GM12864 (cell line): ENCODE data around the gene GPR6.

Experiments
- DNase-seq: peaks from one replicate; pipeline ENCODE4 v3.0.0-alpha.2; 2011; ENCODE audit warnings: low read depth
- H3K4me3 ChIP-seq: 2 replicates; pipeline ENCODE4 v1.5.1; 2011; ENCODE audit warnings: mild to moderate bottlenecking, low read depth, low read length, control low read depth
- TF ChIP-seq, protein P1 (sequence below): IDR thresholded peaks from 2 replicates; pipeline ENCODE4 v1.5.1; 2011; ENCODE audit warnings: low read depth, mild to moderate bottlenecking, moderate library complexity, low read length, control low read depth, inconsistent platforms; ENCODE audit errors: missing control alignments

Gene GPR6

DNA sequence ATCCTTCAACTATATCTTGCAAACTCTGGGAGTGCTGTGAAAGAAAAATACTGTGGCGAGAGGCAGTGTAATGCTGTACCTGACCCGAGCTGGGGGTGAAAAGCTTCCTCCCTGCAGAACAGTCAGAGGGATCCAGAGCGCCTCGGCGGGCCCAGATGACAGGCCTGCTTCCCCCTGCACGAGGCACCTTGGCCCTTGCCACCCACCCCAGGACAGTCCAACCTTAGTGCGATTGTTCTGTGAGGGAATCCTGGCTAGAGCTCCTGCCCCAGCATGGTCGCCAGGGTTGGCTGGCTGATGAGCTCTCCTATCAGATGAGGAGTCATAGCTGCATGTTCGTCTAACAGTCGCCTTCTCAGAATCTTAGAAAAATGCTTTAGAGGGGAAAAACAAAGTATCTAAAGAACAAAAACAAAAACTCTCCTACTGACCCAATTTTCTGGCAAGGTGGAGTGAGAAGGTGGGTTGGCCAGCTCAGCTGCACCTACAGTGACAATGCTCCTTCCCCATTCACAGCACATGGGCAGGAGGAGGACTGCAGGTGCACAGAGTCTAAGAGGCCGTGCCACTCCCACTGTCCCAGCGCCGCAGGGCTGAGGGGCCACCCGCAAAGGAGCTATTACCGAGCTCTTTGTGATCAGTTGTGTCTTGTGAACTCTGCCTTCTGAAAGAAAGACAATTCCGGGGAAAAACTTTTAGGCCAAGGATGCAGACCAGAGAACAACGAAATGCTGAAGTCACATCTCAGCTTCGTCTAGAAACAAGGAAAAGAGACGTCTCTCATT, 28.6 kb upstream of the GPR6 start:
- no peak for DNase-seq
- H3K4me3 ChIP-seq, result no peak overlapping the region
- TF ChIP-seq, protein P1, sequence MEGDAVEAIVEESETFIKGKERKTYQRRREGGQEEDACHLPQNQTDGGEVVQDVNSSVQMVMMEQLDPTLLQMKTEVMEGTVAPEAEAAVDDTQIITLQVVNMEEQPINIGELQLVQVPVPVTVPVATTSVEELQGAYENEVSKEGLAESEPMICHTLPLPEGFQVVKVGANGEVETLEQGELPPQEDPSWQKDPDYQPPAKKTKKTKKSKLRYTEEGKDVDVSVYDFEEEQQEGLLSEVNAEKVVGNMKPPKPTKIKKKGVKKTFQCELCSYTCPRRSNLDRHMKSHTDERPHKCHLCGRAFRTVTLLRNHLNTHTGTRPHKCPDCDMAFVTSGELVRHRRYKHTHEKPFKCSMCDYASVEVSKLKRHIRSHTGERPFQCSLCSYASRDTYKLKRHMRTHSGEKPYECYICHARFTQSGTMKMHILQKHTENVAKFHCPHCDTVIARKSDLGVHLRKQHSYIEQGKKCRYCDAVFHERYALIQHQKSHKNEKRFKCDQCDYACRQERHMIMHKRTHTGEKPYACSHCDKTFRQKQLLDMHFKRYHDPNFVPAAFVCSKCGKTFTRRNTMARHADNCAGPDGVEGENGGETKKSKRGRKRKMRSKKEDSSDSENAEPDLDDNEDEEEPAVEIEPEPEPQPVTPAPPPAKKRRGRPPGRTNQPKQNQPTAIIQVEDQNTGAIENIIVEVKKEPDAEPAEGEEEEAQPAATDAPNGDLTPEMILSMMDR, result no peak

- no peak overlapping the region for H3K4me3 ChIP-seq
- DNase-seq, result no peak
- TF ChIP-seq, protein P1, result no peak
Measured at GRCh38 chr6:109955491-109955890, 22.6 kb upstream of the GPR6 start.

DNA sequence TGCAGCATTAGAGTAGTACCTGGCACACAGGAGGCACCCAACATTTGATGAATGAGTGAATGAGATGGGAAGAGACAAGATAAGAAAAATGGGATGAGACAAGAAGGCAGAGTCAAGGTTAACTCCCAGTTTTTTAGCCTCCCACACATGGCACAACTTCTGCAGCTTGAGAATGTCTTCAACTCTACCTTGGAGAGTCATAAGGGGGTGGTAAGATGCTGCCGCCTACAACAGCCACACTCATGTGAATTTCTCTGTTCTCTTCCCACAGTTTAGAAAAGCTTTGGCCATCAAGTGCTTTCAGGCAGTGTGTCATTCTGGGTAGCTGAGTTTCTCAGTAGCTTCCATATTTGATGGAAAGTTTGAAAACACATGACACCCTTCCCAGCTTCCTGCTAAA, 19.5 kb upstream of the GPR6 start:
- TF ChIP-seq, protein P1, result no peak
- H3K4me3 ChIP-seq, result no peak overlapping the region
- DNase-seq, result no peak

- no peak overlapping the region for H3K4me3 ChIP-seq
- TF ChIP-seq, protein P1, result no peak
- no peak for DNase-seq
Measured at GRCh38 chr6:109961611-109962041, 16.5 kb upstream of the GPR6 start.

DNA sequence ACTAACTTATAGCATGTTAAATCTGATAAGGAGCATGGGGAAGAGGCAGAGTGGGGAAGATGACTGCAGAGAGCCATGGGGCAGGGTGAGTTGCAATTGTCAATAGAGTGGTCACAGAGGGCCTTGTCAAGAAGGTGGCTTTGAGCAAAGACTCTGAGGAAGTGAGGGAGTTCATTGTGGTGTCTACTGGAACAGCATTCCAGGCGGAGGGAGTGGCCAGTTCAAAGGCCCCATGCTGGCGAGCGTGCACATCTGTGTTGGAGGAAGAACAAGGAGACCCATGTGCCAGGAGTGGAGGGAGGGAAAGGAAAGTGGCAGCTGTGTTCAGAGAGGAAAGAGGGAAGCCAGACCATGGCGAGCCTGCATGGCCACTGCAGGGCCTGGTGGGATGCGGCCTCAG, 15.8 kb upstream of the GPR6 start:
- no peak for DNase-seq
- TF ChIP-seq, protein P1, result no peak
- H3K4me3 ChIP-seq, result no peak overlapping the region

GRCh38 chr6:109963598-109964170, 14.4 kb upstream of the GPR6 start:
- no peak overlapping the region for H3K4me3 ChIP-seq
- TF ChIP-seq, protein P1, result no peak
- DNase-seq, result no peak

DNA sequence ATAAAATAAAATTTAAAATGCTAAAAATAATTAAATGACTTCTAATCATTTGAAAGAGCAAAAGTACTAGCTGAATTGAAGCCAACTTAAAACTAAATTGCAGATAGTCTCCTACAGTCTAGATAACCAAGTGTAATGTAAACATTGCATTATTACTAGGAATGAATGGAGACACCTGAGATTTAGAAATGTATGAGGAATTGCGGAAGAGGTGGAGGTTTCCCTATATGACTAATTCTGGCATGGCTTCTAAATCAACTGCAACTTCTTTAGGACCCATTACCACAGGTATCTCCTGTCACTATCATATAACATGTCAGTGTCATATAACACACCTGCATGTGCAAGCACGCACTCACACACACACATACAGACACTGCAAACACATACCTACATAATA, 13.2 kb upstream of the GPR6 start:
- TF ChIP-seq, protein P1, result no peak
- DNase-seq, result no peak

More for the DNA sequence above, 13.2 kb upstream of the GPR6 start:
- no peak overlapping the region for H3K4me3 ChIP-seq
